Measurements from ENCODE around the gene SSTR1. TPM values are rescaled to one million over a fixed set of nuclear protein-coding genes. Genes with fewer than 3 reads are reported as not detected.

Gene SSTR1
- total RNA-seq, 1 donor from 2014 or later: under 0.01 TPM

- H3K4me3 ChIP-seq (ENCODE audit: low read depth, low read length): no peak overlapping the region
- FAIRE-seq (no peak), DNase-seq (ENCODE audit: low read depth) (no peak)
- TF ChIP-seq, protein P1, sequence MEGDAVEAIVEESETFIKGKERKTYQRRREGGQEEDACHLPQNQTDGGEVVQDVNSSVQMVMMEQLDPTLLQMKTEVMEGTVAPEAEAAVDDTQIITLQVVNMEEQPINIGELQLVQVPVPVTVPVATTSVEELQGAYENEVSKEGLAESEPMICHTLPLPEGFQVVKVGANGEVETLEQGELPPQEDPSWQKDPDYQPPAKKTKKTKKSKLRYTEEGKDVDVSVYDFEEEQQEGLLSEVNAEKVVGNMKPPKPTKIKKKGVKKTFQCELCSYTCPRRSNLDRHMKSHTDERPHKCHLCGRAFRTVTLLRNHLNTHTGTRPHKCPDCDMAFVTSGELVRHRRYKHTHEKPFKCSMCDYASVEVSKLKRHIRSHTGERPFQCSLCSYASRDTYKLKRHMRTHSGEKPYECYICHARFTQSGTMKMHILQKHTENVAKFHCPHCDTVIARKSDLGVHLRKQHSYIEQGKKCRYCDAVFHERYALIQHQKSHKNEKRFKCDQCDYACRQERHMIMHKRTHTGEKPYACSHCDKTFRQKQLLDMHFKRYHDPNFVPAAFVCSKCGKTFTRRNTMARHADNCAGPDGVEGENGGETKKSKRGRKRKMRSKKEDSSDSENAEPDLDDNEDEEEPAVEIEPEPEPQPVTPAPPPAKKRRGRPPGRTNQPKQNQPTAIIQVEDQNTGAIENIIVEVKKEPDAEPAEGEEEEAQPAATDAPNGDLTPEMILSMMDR (IDR thresholded peaks at IDR 0.05; ENCODE audit: insufficient read depth, low read length, severe bottlenecking): no peak
- no peaks in the 10 kb centered on the region for H3K36me3 ChIP-seq (ENCODE audit: control insufficient read depth, insufficient read depth, low read length)
- peaks cover 19% of the 10 kb centered on the region for H3K27me3 ChIP-seq (ENCODE audit: control insufficient read depth, insufficient read depth, low read length)
These were observed 3.0 kb upstream of the SSTR1 start for GRCh38 chr14:38204719-38205115.

DNA sequence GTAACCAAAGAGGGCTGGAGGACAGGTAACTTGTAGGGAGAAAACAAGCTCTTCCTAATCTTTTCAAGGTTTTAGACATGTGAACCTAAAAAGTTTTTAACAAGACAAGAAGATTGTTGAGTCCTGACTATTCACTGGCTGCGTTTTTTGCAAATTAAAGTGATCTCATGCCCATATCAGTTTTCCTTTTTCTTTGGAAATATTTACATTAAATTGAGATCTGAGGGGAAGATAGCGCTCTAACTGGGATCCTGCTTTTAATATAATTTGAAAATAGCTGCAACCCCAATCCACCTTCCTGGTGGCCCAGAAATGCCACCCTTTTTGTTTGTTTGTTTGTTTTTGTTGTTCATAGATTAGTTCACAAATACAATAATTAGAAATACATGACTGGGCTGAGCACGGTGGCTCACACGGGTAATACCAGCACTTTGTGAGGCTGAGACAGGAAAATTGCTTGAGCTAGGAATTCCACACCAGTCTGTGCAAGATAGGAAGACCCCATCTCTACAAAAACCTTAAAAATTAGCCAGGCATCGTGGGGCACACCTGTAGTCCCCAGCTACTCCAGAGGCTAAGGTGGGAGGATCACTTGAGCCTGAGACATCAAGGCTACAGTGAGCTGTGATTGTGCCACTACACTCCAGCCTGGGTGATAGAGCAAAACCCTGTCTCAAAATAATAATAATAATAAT is 2.4 kb upstream of the SSTR1 start:
- Histone ChIP-seq H3K36me3 (ENCODE audit: control insufficient read depth, insufficient read depth, low read length) (no peaks in the 10 kb centered on the region), H3K4me3 (ENCODE audit: low read depth, low read length) (no peak overlapping the region), H3K27me3 (ENCODE audit: control insufficient read depth, insufficient read depth, low read length) (peaks cover 21% of the 10 kb centered on the region)
- TF ChIP-seq, protein P1 (IDR thresholded peaks at IDR 0.05; ENCODE audit: insufficient read depth, low read length, severe bottlenecking): no peak
- DNase-seq (ENCODE audit: low read depth) (no peak), FAIRE-seq (no peak)

GRCh38 chr14:38205949-38206665 is 1.6 kb upstream of the SSTR1 start:
- no peaks in the 10 kb centered on the region for H3K36me3 ChIP-seq (ENCODE audit: control insufficient read depth, insufficient read depth, low read length)
- DNase-seq (ENCODE audit: low read depth) (no peak), FAIRE-seq (no peak)
- H3K27me3 ChIP-seq (ENCODE audit: control insufficient read depth, insufficient read depth, low read length): peaks cover 27% of the 10 kb centered on the region
- no peak overlapping the region for H3K4me3 ChIP-seq (ENCODE audit: low read depth, low read length)
- TF ChIP-seq, protein P1 (IDR thresholded peaks at IDR 0.05; ENCODE audit: insufficient read depth, low read length, severe bottlenecking): no peak

DNA sequence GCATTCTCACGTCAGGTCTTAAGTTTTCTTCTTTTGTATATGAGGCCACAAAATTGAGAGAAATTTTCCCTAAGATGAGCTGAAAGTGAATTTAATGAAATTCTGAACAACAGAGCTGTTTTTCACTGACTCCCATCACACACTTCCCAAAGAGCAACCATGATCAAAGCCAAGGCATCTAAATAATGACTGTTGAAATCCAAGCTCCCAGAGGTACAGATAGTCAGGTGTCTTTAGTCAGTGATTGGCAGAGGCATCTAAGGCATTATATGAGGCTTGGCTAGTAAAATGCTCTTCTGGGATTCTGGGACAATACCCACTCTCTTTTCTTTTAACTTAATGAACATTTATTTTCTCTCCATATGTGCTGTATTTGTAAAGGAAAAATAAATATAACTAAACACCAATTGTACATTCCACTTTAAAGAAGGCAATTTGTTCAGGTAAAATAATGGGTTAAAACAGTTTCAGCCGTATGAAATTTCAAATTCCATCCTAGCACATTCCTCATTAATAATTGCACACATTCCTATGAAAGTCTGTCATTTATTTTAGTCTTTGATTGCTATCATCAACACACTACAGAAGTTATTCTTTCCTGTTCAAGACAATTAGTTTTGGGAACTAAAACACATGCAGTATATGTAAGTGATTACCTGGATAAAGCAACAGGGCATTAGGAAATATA is 871 bp upstream of the SSTR1 start:
- no peak for DNase-seq (ENCODE audit: low read depth)
- TF ChIP-seq, protein P1 (IDR thresholded peaks at IDR 0.05; ENCODE audit: insufficient read depth, low read length, severe bottlenecking): no peak
- Histone ChIP-seq H3K4me3 (ENCODE audit: low read depth, low read length) (no peak overlapping the region), H3K36me3 (ENCODE audit: control insufficient read depth, insufficient read depth, low read length) (no peaks in the 10 kb centered on the region), H3K27me3 (ENCODE audit: control insufficient read depth, insufficient read depth, low read length) (peaks cover 31% of the 10 kb centered on the region)
- no peak for FAIRE-seq

- FAIRE-seq (no peak), DNase-seq (ENCODE audit: low read depth) (no peak)
- H3K36me3 ChIP-seq (ENCODE audit: control insufficient read depth, insufficient read depth, low read length): no peaks in the 10 kb centered on the region
- peaks cover 33% of the 10 kb centered on the region for H3K27me3 ChIP-seq (ENCODE audit: control insufficient read depth, insufficient read depth, low read length)
- TF ChIP-seq, protein P1 (IDR thresholded peaks at IDR 0.05; ENCODE audit: insufficient read depth, low read length, severe bottlenecking): no peak
- H3K4me3 ChIP-seq (ENCODE audit: low read depth, low read length): no peak overlapping the region
These were observed 348 bp upstream of the SSTR1 start for GRCh38 chr14:38207377-38207735.

Data from bronchial epithelial cell (primary cell).